K562 (cell line): Measurements from ENCODE around the gene TMTC2. TPM values are rescaled to one million over a fixed set of nuclear protein-coding genes. Genes with fewer than 3 reads are reported as not detected.
A peak's percentile ranks its signal among the peaks of the same experiment; 100 is the strongest.

Experiments used
- CCNT2 ChIP-seq: IDR thresholded peaks from 2 replicates; pipeline ENCODE4 v1.6.1; 2011; ENCODE audit warnings: borderline replicate concordance, low read depth, mild to moderate bottlenecking, moderate library complexity, mixed read lengths, low read length; ENCODE audit not compliant: insufficient read length; ENCODE audit errors: extremely low read depth
- EHMT2 ChIP-seq: fragments of 450-650 bp; IDR thresholded peaks from 2 replicates; pipeline ENCODE4 v1.6.1; 2018; ENCODE audit warnings: antibody characterized with exemption
- ETV1 ChIP-seq: fragments of 450-650 bp; conservative IDR thresholded peaks from 2 replicates; pipeline ENCODE4 v1.6.1; 2016; ENCODE audit warnings: missing genetic modification characterization, control low read depth, low read depth, missing compliant biosample characterization
- HDAC1 ChIP-seq, 2 experiments: fragments of 450-650 bp; IDR thresholded peaks; 2 replicates each; pipeline ENCODE4 v1.6.1; 2016 to 2017; ENCODE audit warnings: inconsistent platforms in 1 of 2, mild to moderate bottlenecking in 1 of 2, moderate library complexity in 1 of 2
- HMG20A ChIP-seq: fragments of 450-650 bp; formaldehyde crosslinking; conservative IDR thresholded peaks from 2 replicates; pipeline ENCODE4 v1.4.0; 2020; ENCODE audit warnings: mild to moderate bottlenecking, mixed read lengths
- IFI16 ChIP-seq: fragments of 250-450 bp; sonication (Bioruptor Pico); IDR thresholded peaks from 2 replicates; pipeline ENCODE4 v2.1.2; 2022; ENCODE audit warnings: mild to moderate bottlenecking, inconsistent platforms
- ILF3 ChIP-seq: fragments of 450-650 bp; IDR thresholded peaks from 2 replicates; pipeline ENCODE4 v1.6.1; 2018; ENCODE audit warnings: antibody characterized with exemption, mild to moderate bottlenecking, moderate library complexity, borderline replicate concordance
- KDM5B ChIP-seq: fragments of 200-600 bp; sonication (generic); IDR thresholded peaks from 2 replicates; pipeline ENCODE4 v1.6.1; 2012; ENCODE audit warnings: low read depth, mild to moderate bottlenecking, moderate library complexity, low read length, control low read depth, inconsistent platforms; ENCODE audit not compliant: insufficient replicate concordance
- NCOA4 ChIP-seq: fragments of 450-650 bp; IDR thresholded peaks from 2 replicates; pipeline ENCODE4 v1.6.1; 2018; ENCODE audit warnings: mild to moderate bottlenecking; ENCODE audit not compliant: partially characterized antibody
- NFE2L1 ChIP-seq: fragments of 450-650 bp; IDR thresholded peaks from 2 replicates; pipeline ENCODE4 v1.6.1; 2016; ENCODE audit warnings: missing genetic modification characterization, low read depth, mild to moderate bottlenecking, missing compliant biosample characterization, moderate library complexity, borderline replicate concordance
- NFYB ChIP-seq: IDR thresholded peaks from 2 replicates; pipeline ENCODE4 v1.6.1; 2011; ENCODE audit warnings: mild to moderate bottlenecking, moderate library complexity; ENCODE audit not compliant: insufficient read length; ENCODE audit errors: extremely low read depth
- PHB2 ChIP-seq: fragments of 450-650 bp; IDR thresholded peaks from 2 replicates; pipeline ENCODE4 v1.6.1; 2017; ENCODE audit warnings: low read depth
- POLR2A ChIP-seq: fragments of 450-650 bp; conservative IDR thresholded peaks from 2 replicates; pipeline ENCODE4 v1.6.1; 2016
- SMAD3 ChIP-seq: fragments of 450-650 bp; formaldehyde crosslinking; conservative IDR thresholded peaks from 2 replicates; pipeline ENCODE4 v1.4.0; 2020; ENCODE audit warnings: mild to moderate bottlenecking
- SNRNP70 ChIP-seq: fragments of 200-400 bp; formaldehyde crosslinking; optimal IDR thresholded peaks from 2 replicates; pipeline ENCODE3; 2017; ENCODE audit warnings: low read depth, low read length
- TBL1XR1 ChIP-seq, 2 experiments: IDR thresholded peaks; 2 replicates each; pipeline ENCODE4 v1.6.1; 2012; ENCODE audit warnings: improper control_type of control experiment in 2 of 2, low read length in 2 of 2, mild to moderate bottlenecking in 1 of 2
- U2AF1 ChIP-seq: fragments of 200-400 bp; formaldehyde crosslinking; optimal IDR thresholded peaks from 2 replicates; pipeline ENCODE3; 2017; ENCODE audit warnings: mild to moderate bottlenecking, low read depth, low read length, moderate library complexity
- ZNF174 ChIP-seq: fragments of 250-450 bp; sonication (Bioruptor Pico); IDR thresholded peaks from 2 replicates; pipeline ENCODE4 v1.4.0; 2020; ENCODE audit warnings: mild to moderate bottlenecking
- ZNF232 ChIP-seq: sonication (generic); formaldehyde crosslinking; IDR thresholded peaks from 2 replicates; pipeline ENCODE4 v1.8.0; 2022; ENCODE audit warnings: mild to moderate bottlenecking, missing genetic modification reagents
- ZNF512 ChIP-seq: IDR thresholded peaks from 2 replicates; pipeline ENCODE4 v1.6.1; 2016; ENCODE audit warnings: missing genetic modification characterization, missing compliant biosample characterization
- ZNF644 ChIP-seq: fragments of 200-800 bp; sonication (Bioruptor generic); IDR thresholded peaks from 2 replicates; pipeline ENCODE4 v1.6.1; 2016; ENCODE audit warnings: low read depth, missing genetic modification characterization, missing compliant biosample characterization
- ZNF707 ChIP-seq: fragments of 250-450 bp; sonication (Bioruptor Pico); conservative IDR thresholded peaks from 2 replicates; pipeline ENCODE4 v1.8.0; 2022; ENCODE audit warnings: inconsistent platforms, mild to moderate bottlenecking, moderate library complexity
- polyA plus RNA-seq, 8 experiments: library from polyadenylated mRNA; depleted of rRNA in 4 of 8; stranded (reverse) in 5 of 8; unstranded in 3 of 8; fragments of >200 nt; fragmentation: Nextera tagmentation in 2 of 8; fragmentation: Illumina TruSeq in 1 of 8; extraction: Ambion mirVana in 2 of 8; extraction: Trizol in 1 of 8; gene quantifications; 2 replicates each; pipeline versions ENCODE4 v1.2.1 to v1.2.3, GENCODE V29; 2011 to 2014; ENCODE audit warnings: inconsistent platforms in 1 of 8, missing spikeins in 1 of 8
- total RNA-seq, 7 experiments: library from RNA; depleted of rRNA in 6 of 7; stranded (reverse); fragments of >200 nt in 6 of 7; fragmentation: Illumina TruSeq in 2 of 7; extraction: Trizol in 2 of 7; gene quantifications; 2 replicates each; pipeline versions ENCODE4 v1.2.1 to v1.2.3, GENCODE V29; 2011 to 2021; ENCODE audit warnings: low replicate concordance in 1 of 7
- TF ChIP-seq, protein P1 (sequence below): fragments of 450-650 bp; formaldehyde crosslinking; IDR thresholded peaks from 2 replicates; pipeline ENCODE4 v1.4.0; 2020; ENCODE audit warnings: mild to moderate bottlenecking, moderate library complexity
- TF ChIP-seq, protein P2 (sequence below): fragments of 250-450 bp; sonication (Bioruptor Pico); IDR thresholded peaks from 2 replicates; pipeline ENCODE4 v1.8.0; 2021; ENCODE audit warnings: moderate library complexity, mild to moderate bottlenecking, inconsistent platforms

Gene TMTC2
- total and polyA plus RNA-seq, 9 of the 15 experiments (the other 6 are each of a cell fraction or from before 2014, with no cell fraction given): 0.29 to 1.1 (median 0.55) TPM

- TF ChIP-seq ETV1 (tag) (peak; percentile 68; the same call in 1 of the 2 replicates), HDAC1 (IDR thresholded peaks at IDR 0.05) (peak in 1 of 2 experiments; percentile 87; a peak in 2 of 4 replicates), POLR2A (no peak), KDM5B (no peak), ZNF174 (no peak), PHB2 (peak; percentile 88), NFYB (no peak), HMG20A (CRISPR knock-in tag) (no peak), NFE2L1 (tag) (no peak), ZNF707 (CRISPR knock-in tag) (no peak), ILF3 (no peak), SNRNP70 (no peak), TBL1XR1 (IDR thresholded peaks at IDR 0.05; ENCODE audit: low read length in 2 of 2) (peak in 1 of 2 experiments; percentile 89; a peak in 2 of 4 replicates), CCNT2 (peak; percentile 93), IFI16 (CRISPR knock-in tag) (no peak), SMAD3 (no peak), EHMT2 (no peak; the same call in 1 of the 2 replicates), U2AF1 (no peak), ZNF644 (tag) (0 out of 2 replicates have a peak, but pooled peaks have one; percentile 30), NCOA4 (no peak), ZNF512 (tag) (no peak), ZNF232 (CRISPR knock-in tag) (no peak)
- TF ChIP-seq, protein P1, sequence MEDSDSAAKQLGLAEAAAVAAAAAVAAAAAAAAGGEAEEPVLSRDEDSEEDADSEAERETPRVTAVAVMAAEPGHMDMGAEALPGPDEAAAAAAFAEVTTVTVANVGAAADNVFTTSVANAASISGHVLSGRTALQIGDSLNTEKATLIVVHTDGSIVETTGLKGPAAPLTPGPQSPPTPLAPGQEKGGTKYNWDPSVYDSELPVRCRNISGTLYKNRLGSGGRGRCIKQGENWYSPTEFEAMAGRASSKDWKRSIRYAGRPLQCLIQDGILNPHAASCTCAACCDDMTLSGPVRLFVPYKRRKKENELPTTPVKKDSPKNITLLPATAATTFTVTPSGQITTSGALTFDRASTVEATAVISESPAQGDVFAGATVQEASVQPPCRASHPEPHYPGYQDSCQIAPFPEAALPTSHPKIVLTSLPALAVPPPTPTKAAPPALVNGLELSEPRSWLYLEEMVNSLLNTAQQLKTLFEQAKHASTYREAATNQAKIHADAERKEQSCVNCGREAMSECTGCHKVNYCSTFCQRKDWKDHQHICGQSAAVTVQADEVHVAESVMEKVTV: no peak
- TF ChIP-seq, protein P2, sequence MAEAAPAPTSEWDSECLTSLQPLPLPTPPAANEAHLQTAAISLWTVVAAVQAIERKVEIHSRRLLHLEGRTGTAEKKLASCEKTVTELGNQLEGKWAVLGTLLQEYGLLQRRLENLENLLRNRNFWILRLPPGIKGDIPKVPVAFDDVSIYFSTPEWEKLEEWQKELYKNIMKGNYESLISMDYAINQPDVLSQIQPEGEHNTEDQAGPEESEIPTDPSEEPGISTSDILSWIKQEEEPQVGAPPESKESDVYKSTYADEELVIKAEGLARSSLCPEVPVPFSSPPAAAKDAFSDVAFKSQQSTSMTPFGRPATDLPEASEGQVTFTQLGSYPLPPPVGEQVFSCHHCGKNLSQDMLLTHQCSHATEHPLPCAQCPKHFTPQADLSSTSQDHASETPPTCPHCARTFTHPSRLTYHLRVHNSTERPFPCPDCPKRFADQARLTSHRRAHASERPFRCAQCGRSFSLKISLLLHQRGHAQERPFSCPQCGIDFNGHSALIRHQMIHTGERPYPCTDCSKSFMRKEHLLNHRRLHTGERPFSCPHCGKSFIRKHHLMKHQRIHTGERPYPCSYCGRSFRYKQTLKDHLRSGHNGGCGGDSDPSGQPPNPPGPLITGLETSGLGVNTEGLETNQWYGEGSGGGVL: no peak
Observed at GRCh38 chr12:83172866-83173649, 486.4 kb downstream of the TMTC2 start (continued).
